DND-41 (cell line): Measurements from ENCODE around the gene METTL3.

Experiments
- ATAC-seq: fragments of 200-7000 bp; cut with Tn5 transposase; 3 replicates; pipeline ENCODE4 v1.9.1; 2021; ENCODE audit warnings: low read depth; ENCODE audit not compliant: insufficient read depth
- DNase-seq: peaks from one replicate; pipeline ENCODE4 v3.0.0-alpha.2; 2020
- H2AFZ ChIP-seq: 2 replicates; pipeline ENCODE4 v1.6.0; 2012; ENCODE audit warnings: low read depth, low read length
- H3K27ac ChIP-seq: 2 replicates; pipeline ENCODE4 v1.5.1; 2012; ENCODE audit warnings: low read length, inconsistent platforms
- H3K27me3 ChIP-seq: fragments of 200-600 bp; sonication (generic); 2 replicates; pipeline ENCODE4 v1.6.0; 2012; ENCODE audit warnings: low read length, mild to moderate bottlenecking, inconsistent platforms; ENCODE audit not compliant: insufficient read depth, poor library complexity
- H3K36me3 ChIP-seq: 2 replicates; pipeline ENCODE4 v1.5.1; 2012; ENCODE audit warnings: low read length, inconsistent platforms; ENCODE audit not compliant: insufficient read depth
- H3K4me1 ChIP-seq: 2 replicates; pipeline ENCODE4 v1.5.1; 2012; ENCODE audit warnings: mild to moderate bottlenecking, low read length; ENCODE audit not compliant: insufficient read depth
- H3K4me2 ChIP-seq: 2 replicates; pipeline ENCODE4 v1.6.0; 2012; ENCODE audit warnings: mild to moderate bottlenecking, moderate library complexity, low read length, inconsistent platforms; ENCODE audit not compliant: insufficient read depth
- H3K4me3 ChIP-seq, 2 experiments: fragments of 200-600 bp in 1 of 2; shearing (Covaris generic) in 1 of 2; 2 replicates each; pipeline ENCODE4 v1.5.1; 2012 to 2016; ENCODE audit warnings: inconsistent platforms in 2 of 2, low read length in 2 of 2, mild to moderate bottlenecking in 2 of 2, low read depth in 1 of 2, moderate library complexity in 1 of 2
- H3K79me2 ChIP-seq: 2 replicates; pipeline ENCODE4 v1.6.0; 2012; ENCODE audit warnings: low read length, inconsistent platforms; ENCODE audit not compliant: insufficient read depth
- H3K9ac ChIP-seq: 2 replicates; pipeline ENCODE4 v1.6.0; 2012; ENCODE audit warnings: low read depth, mild to moderate bottlenecking, inconsistent platforms, low read length, moderate library complexity
- H3K9me3 ChIP-seq: 2 replicates; pipeline ENCODE4 v1.5.1; 2012; ENCODE audit warnings: low read length, moderate library complexity, mild to moderate bottlenecking, inconsistent platforms; ENCODE audit not compliant: insufficient read depth, severe bottlenecking
- H4K20me1 ChIP-seq: 2 replicates; pipeline ENCODE4 v1.6.0; 2012; ENCODE audit warnings: low read length; ENCODE audit not compliant: insufficient read depth
- CTCF ChIP-seq: IDR thresholded peaks from 2 replicates; pipeline ENCODE4 v1.5.1; 2012; ENCODE audit warnings: borderline replicate concordance, low read length, moderate library complexity, mild to moderate bottlenecking; ENCODE audit not compliant: poor library complexity, severe bottlenecking; ENCODE audit errors: extremely low read depth
- EZH2 ChIP-seq: IDR thresholded peaks from 3 replicates; pipeline ENCODE4 v1.6.1; 2012; ENCODE audit warnings: borderline replicate concordance, low read depth, mild to moderate bottlenecking, moderate library complexity, low read length, inconsistent platforms; ENCODE audit not compliant: severe bottlenecking

Gene METTL3

GRCh38 chr14:21498540-21499526, 12.3 kb downstream of the METTL3 start:
- DNase-seq (peak; percentile 31), ATAC-seq (peak; percentile 77)
- Histone ChIP-seq H2AFZ (no peak overlapping the region), H3K4me2 (no peak overlapping the region), H3K36me3 (peaks cover 93% of the 10 kb centered on the region), H3K27me3 (no peaks in the 10 kb centered on the region), H3K9ac (no peak overlapping the region), H3K27ac (no peak overlapping the region), H4K20me1 (no peaks in the 10 kb centered on the region), H3K9me3 (no peaks in the 10 kb centered on the region), H3K79me2 (peaks cover 7% of the 10 kb centered on the region; the same call in 1 of the 2 replicates), H3K4me3 (no peak overlapping the region), H3K4me1 (no peaks in the 10 kb centered on the region)
- TF ChIP-seq CTCF (peak; percentile 66), EZH2 (no peak)

GRCh38 chr14:21496453-21496852, 14.7 kb downstream of the METTL3 start:
- ATAC-seq = no peak
- Histone ChIP-seq H4K20me1 (no peaks in the 10 kb centered on the region), H3K9me3 (no peaks in the 10 kb centered on the region), H3K4me1 (no peaks in the 10 kb centered on the region), H3K4me3 (no peak overlapping the region), H3K4me2 (no peak overlapping the region), H3K36me3 (peaks cover 87% of the 10 kb centered on the region), H2AFZ (no peak overlapping the region), H3K79me2 (no peaks in the 10 kb centered on the region), H3K9ac (no peak overlapping the region), H3K27ac (no peak overlapping the region), H3K27me3 (no peaks in the 10 kb centered on the region)
- DNase-seq = no peak
- TF ChIP-seq CTCF = no peak

- Histone ChIP-seq H3K27ac (no peak overlapping the region), H3K79me2 (no peaks in the 10 kb centered on the region), H3K4me2 (no peak overlapping the region), H2AFZ (no peak overlapping the region), H3K27me3 (no peaks in the 10 kb centered on the region), H3K4me1 (no peaks in the 10 kb centered on the region), H3K4me3 (no peak overlapping the region), H4K20me1 (no peaks in the 10 kb centered on the region), H3K36me3 (peaks cover 84% of the 10 kb centered on the region), H3K9me3 (no peaks in the 10 kb centered on the region), H3K9ac (no peak overlapping the region)
- ATAC-seq (no peak), DNase-seq (no peak)
- no peak for TF ChIP-seq CTCF
- no peak for TF ChIP-seq EZH2
Observed at GRCh38 chr14:21494902-21495762, 16.0 kb downstream of the METTL3 start.
